GM12878 (cell line): ENCODE measurements around the gene GUCY1A1.

Source experiments
- EP300 ChIP-seq, 2 experiments: fragments of 150-350 bp in 1 of 2; IDR thresholded peaks; 2 replicates each; pipeline ENCODE4 v1.6.1; 2011 to 2012; ENCODE audit warnings: low read depth in 2 of 2, low read length in 2 of 2, borderline replicate concordance in 1 of 2, improper control_type of control experiment in 1 of 2, inconsistent platforms in 1 of 2; ENCODE audit not compliant: control insufficient read depth in 1 of 2
- EZH2 ChIP-seq: IDR thresholded peaks from 2 replicates; pipeline ENCODE4 v1.6.1; 2012; ENCODE audit warnings: low read depth, mild to moderate bottlenecking, control low read depth, inconsistent platforms, low read length, borderline replicate concordance; ENCODE audit not compliant: control insufficient read depth
- PML ChIP-seq: IDR thresholded peaks from 2 replicates; pipeline ENCODE4 v1.6.1; 2012; ENCODE audit warnings: low read length, inconsistent platforms
- ZBED1 ChIP-seq: IDR thresholded peaks from 2 replicates; pipeline ENCODE4 v1.6.1; 2016; ENCODE audit warnings: borderline replicate concordance
- ZNF207 ChIP-seq: fragments of 450-650 bp; IDR thresholded peaks from 2 replicates; pipeline ENCODE4 v1.6.1; 2014; ENCODE audit warnings: antibody characterized with exemption, mild to moderate bottlenecking, borderline replicate concordance
- TF ChIP-seq, protein P1 (sequence below), 3 experiments: IDR thresholded peaks in 2 of 3; conservative IDR thresholded peaks in 1 of 3; 2 replicates each; pipeline ENCODE4 v1.5.1; 2011; ENCODE audit warnings: low read depth in 3 of 3, low read length in 3 of 3, mild to moderate bottlenecking in 3 of 3, control low read depth in 2 of 3, moderate library complexity in 2 of 3, inconsistent platforms in 1 of 3, mixed read lengths in 1 of 3; ENCODE audit not compliant: control insufficient read depth in 2 of 3, insufficient read depth in 1 of 3; ENCODE audit errors: extremely low read depth in 1 of 3

DNA sequence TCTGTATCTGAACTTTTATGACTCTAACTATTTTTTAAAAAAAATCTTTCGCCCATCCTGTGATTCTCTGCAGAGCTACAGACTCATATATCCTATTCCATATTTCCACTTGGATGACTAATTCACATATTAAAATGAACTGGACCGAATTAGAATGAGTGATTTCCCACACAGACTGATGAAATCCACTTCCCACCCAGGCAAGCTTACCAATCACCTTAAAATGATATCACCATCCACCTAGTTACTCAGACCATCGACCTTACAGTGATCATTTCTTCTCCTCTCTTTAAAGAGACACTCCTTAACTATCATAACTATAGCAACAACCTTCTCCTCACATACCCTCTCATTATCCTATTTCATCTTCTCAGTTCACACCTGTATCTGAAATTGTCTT is 58.1 kb downstream of the GUCY1A1 start:
- TF ChIP-seq, protein P1, sequence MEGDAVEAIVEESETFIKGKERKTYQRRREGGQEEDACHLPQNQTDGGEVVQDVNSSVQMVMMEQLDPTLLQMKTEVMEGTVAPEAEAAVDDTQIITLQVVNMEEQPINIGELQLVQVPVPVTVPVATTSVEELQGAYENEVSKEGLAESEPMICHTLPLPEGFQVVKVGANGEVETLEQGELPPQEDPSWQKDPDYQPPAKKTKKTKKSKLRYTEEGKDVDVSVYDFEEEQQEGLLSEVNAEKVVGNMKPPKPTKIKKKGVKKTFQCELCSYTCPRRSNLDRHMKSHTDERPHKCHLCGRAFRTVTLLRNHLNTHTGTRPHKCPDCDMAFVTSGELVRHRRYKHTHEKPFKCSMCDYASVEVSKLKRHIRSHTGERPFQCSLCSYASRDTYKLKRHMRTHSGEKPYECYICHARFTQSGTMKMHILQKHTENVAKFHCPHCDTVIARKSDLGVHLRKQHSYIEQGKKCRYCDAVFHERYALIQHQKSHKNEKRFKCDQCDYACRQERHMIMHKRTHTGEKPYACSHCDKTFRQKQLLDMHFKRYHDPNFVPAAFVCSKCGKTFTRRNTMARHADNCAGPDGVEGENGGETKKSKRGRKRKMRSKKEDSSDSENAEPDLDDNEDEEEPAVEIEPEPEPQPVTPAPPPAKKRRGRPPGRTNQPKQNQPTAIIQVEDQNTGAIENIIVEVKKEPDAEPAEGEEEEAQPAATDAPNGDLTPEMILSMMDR (IDR thresholded peaks at IDR 0.05 in 2 of 3, conservative IDR thresholded peaks at IDR 0.05 in 1 of 3; ENCODE audit: control insufficient read depth in 2 of 3, extremely low read depth in 1 of 3, insufficient read depth in 1 of 3, low read depth in 3 of 3, low read length in 3 of 3), result no peak
- no peak for TF ChIP-seq EP300 (IDR thresholded peaks at IDR 0.05; ENCODE audit: borderline replicate concordance in 1 of 2, control insufficient read depth in 1 of 2, low read depth in 2 of 2, low read length in 2 of 2)
- TF ChIP-seq EZH2, result no peak
- TF ChIP-seq PML, result no peak
- TF ChIP-seq ZNF207, result no peak
- no peak for TF ChIP-seq ZBED1
